ENCODE measurements around the gene SLC10A1.

- TF ChIP-seq CTCF (IDR thresholded peaks at IDR 0.05) (no peak), EZH2 (IDR thresholded peaks at IDR 0.05; ENCODE audit: borderline replicate concordance, insufficient read depth, low read depth, low read length, poor library complexity, severe bottlenecking) (no peak)
Measured at GRCh38 chr14:69752773-69753172, 44.3 kb downstream of the SLC10A1 start.
